Endothelial cell (in vitro differentiated cells): ENCODE data around the gene CNIH2. TPM values are rescaled to one million over a fixed set of nuclear protein-coding genes. Genes with fewer than 3 reads are reported as not detected.
A peak's percentile ranks its signal among the peaks of the same experiment; 100 is the strongest.

Source experiments
- DNase-seq: peaks from one replicate; pipeline ENCODE4 v3.0.0; 2021; ENCODE audit warnings: low spot score
- H3K27ac Mint-ChIP-seq: one replicate; pipeline ENCODE4 v1.8.0; 2021; ENCODE audit warnings: mixed read lengths, inconsistent platforms; ENCODE audit not compliant: unreplicated experiment
- H3K27me3 Mint-ChIP-seq: one replicate; pipeline ENCODE4 v1.8.0; 2021; ENCODE audit warnings: mild to moderate bottlenecking, moderate library complexity, mixed read lengths, inconsistent platforms; ENCODE audit not compliant: unreplicated experiment
- H3K36me3 Mint-ChIP-seq: one replicate; pipeline ENCODE4 v1.8.0; 2021; ENCODE audit warnings: mild to moderate bottlenecking, low read depth, mixed read lengths, inconsistent platforms; ENCODE audit not compliant: unreplicated experiment
- H3K4me1 Mint-ChIP-seq: one replicate; pipeline ENCODE4 v1.8.0; 2021; ENCODE audit warnings: mild to moderate bottlenecking, mixed read lengths, inconsistent platforms; ENCODE audit not compliant: unreplicated experiment
- H3K4me3 Mint-ChIP-seq: one replicate; pipeline ENCODE4 v1.8.0; 2021; ENCODE audit warnings: mild to moderate bottlenecking, mixed read lengths, inconsistent platforms; ENCODE audit not compliant: unreplicated experiment
- H3K9me3 Mint-ChIP-seq: one replicate; pipeline ENCODE4 v1.8.0; 2021; ENCODE audit warnings: mixed read lengths, inconsistent platforms; ENCODE audit not compliant: unreplicated experiment
- total RNA-seq: library from RNA; stranded (reverse); fragmentation: NEBNext Ultra II Directional; extraction: Animal tissue kit (Norgen Biotek cat#: 25700); gene quantifications from one replicate; pipeline ENCODE4 v1.2.1, GENCODE V29; 2021; ENCODE audit not compliant: unreplicated experiment
- TF ChIP-seq, protein P1 (sequence below): fragments of 200-600 bp; sonication (generic); IDR thresholded peaks from one replicate; pipeline ENCODE4 v1.5.0; 2021; ENCODE audit warnings: antibody characterized with exemption; ENCODE audit not compliant: unreplicated experiment

Gene CNIH2
- total RNA-seq, 1 donor from 2014 or later = 1.9 TPM

DNA sequence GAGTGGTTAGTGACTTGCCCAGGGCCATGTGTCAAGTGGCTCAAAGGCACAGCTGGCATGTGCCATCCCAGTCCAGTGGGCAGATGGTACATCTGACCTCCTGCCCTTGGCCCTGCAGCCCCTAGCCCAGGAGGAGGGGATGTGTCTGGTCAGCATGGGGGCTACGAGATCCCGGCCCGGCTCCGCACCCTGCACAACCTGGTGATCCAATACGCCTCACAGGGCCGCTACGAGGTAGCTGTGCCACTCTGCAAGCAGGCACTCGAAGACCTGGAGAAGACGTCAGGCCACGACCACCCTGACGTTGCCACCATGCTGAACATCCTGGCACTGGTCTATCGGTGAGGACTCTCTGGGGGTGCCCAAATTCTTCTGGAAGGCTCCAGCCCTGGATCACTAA lies 15.3 kb upstream of the CNIH2 start:
- H3K27me3 Mint-ChIP-seq = peaks cover 11% of the 10 kb centered on the region
- DNase-seq = no peak
- H3K27ac Mint-ChIP-seq = no peak overlapping the region
- H3K36me3 Mint-ChIP-seq = peaks cover 20% of the 10 kb centered on the region
- TF ChIP-seq, protein P1, sequence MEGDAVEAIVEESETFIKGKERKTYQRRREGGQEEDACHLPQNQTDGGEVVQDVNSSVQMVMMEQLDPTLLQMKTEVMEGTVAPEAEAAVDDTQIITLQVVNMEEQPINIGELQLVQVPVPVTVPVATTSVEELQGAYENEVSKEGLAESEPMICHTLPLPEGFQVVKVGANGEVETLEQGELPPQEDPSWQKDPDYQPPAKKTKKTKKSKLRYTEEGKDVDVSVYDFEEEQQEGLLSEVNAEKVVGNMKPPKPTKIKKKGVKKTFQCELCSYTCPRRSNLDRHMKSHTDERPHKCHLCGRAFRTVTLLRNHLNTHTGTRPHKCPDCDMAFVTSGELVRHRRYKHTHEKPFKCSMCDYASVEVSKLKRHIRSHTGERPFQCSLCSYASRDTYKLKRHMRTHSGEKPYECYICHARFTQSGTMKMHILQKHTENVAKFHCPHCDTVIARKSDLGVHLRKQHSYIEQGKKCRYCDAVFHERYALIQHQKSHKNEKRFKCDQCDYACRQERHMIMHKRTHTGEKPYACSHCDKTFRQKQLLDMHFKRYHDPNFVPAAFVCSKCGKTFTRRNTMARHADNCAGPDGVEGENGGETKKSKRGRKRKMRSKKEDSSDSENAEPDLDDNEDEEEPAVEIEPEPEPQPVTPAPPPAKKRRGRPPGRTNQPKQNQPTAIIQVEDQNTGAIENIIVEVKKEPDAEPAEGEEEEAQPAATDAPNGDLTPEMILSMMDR = no peak
- H3K4me1 Mint-ChIP-seq = peaks cover 9% of the 10 kb centered on the region
- H3K9me3 Mint-ChIP-seq = no peaks in the 10 kb centered on the region
- H3K4me3 Mint-ChIP-seq = no peak overlapping the region

GRCh38 chr11:66263231-66263630 lies 14.7 kb upstream of the CNIH2 start:
- peaks cover 20% of the 10 kb centered on the region for H3K36me3 Mint-ChIP-seq

GRCh38 chr11:66263785-66264184 lies 14.2 kb upstream of the CNIH2 start:
- H3K4me1 Mint-ChIP-seq = peaks cover 12% of the 10 kb centered on the region
- TF ChIP-seq, protein P1 = no peak
- DNase-seq = no peak
- no peak overlapping the region for H3K4me3 Mint-ChIP-seq
- H3K27me3 Mint-ChIP-seq = peaks cover 14% of the 10 kb centered on the region
- no peak overlapping the region for H3K27ac Mint-ChIP-seq
- peaks cover 20% of the 10 kb centered on the region for H3K36me3 Mint-ChIP-seq
- H3K9me3 Mint-ChIP-seq = no peaks in the 10 kb centered on the region

More at GRCh38 chr11:66263231-66263630, 14.7 kb upstream of the CNIH2 start:
- Mint-ChIP-seq H3K4me3 (no peak overlapping the region), H3K27me3 (peaks cover 12% of the 10 kb centered on the region), H3K27ac (no peak overlapping the region), H3K4me1 (peaks cover 12% of the 10 kb centered on the region), H3K9me3 (no peaks in the 10 kb centered on the region)
- no peak for DNase-seq
- TF ChIP-seq, protein P1 = no peak

- H3K4me3 Mint-ChIP-seq = peak overlapping the region; percentile 7
- no peak overlapping the region for H3K27ac Mint-ChIP-seq
- no peaks in the 10 kb centered on the region for H3K9me3 Mint-ChIP-seq
Measured at GRCh38 chr11:66264383-66264782, 13.6 kb upstream of the CNIH2 start.

DNA sequence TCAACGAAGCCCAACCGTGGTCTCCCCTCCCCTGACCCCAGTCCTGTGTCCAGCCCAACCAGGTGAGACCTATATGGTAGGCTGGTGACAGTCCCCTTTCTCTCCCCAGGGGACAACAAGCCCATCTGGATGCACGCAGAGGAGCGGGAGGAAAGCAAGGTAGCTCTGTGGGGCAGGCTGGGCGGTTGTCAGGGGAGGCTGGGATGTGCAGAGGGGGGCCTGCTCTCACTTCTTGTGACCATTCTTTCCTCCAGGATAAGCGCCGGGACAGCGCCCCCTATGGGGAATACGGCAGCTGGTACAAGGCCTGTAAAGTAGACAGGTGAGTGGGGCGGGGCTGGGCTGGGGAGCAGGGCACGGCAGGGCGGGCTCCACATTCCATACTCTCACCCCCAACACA lies 13.1 kb upstream of the CNIH2 start:
- TF ChIP-seq, protein P1 = peak; percentile 65
- Mint-ChIP-seq H3K27me3 (peaks cover 17% of the 10 kb centered on the region), H3K9me3 (no peaks in the 10 kb centered on the region), H3K4me3 (peak overlapping the region; percentile 7), H3K4me1 (peaks cover 10% of the 10 kb centered on the region), H3K27ac (no peak overlapping the region), H3K36me3 (peaks cover 16% of the 10 kb centered on the region)
- DNase-seq = no peak

More at GRCh38 chr11:66264383-66264782, 13.6 kb upstream of the CNIH2 start:
- DNase-seq = no peak
- H3K4me1 Mint-ChIP-seq = peaks cover 11% of the 10 kb centered on the region
- TF ChIP-seq, protein P1 = no peak
- H3K27me3 Mint-ChIP-seq = peaks cover 18% of the 10 kb centered on the region
- H3K36me3 Mint-ChIP-seq = peaks cover 19% of the 10 kb centered on the region
